Bronchial epithelial cell (primary cell): Measurements from ENCODE around the gene ANKRD18B. TPM values are rescaled to one million over a fixed set of nuclear protein-coding genes. Genes with fewer than 3 reads are reported as not detected.
"Not testable (repeated sequence)": the region's sequence is repeated elsewhere in the genome, so short reads cannot be mapped to it uniquely, and the experiment has no call there.

ENCODE experiments used
- DNase-seq: peaks from one replicate; pipeline ENCODE4 v3.0.0-alpha.2; 2010; ENCODE audit warnings: low read depth
- FAIRE-seq: peaks from 2 replicates; lab custom pipeline; 2011; peaks lifted over from hg19 to GRCh38; lab: Jason Lieb, UNC
- H3K27me3 ChIP-seq: 2 replicates; pipeline ENCODE4 v1.5.1; 2011; ENCODE audit warnings: low read length; ENCODE audit not compliant: control insufficient read depth, insufficient read depth
- H3K36me3 ChIP-seq: 2 replicates; pipeline ENCODE4 v1.5.1; 2011; ENCODE audit warnings: low read length; ENCODE audit not compliant: control insufficient read depth, insufficient read depth
- H3K4me3 ChIP-seq: 2 replicates; pipeline ENCODE4 v1.5.1; 2011; ENCODE audit warnings: mild to moderate bottlenecking, low read depth, low read length, control low read depth
- total RNA-seq: library from RNA; depleted of rRNA; stranded (reverse); fragments of >200 nt; gene quantifications from 2 replicates; pipeline ENCODE4 v1.2.1, GENCODE V29; 2014

The ANKRD18B gene
- total RNA-seq, 1 donor from 2014 or later: 5.8 TPM

DNA sequence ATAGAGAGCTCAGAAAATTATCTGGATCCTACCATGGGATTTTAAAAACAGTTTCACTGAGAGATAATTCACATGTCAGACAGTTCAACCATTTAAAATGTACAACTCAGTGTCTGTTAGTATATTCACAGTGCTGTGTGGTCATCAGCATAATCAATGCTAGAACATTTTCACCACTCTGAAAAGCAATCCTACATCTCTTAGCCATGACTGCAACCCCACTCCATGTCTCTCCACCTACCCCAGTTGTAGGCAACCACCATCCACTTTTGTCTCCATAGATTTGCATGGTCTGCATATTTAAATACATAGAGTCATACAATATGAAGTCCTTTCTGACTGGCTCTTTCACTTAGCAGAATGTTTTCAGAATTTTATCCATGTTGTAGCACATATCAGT, 27.1 kb downstream of the ANKRD18B start:
- FAIRE-seq: peak; percentile 36
- H3K27me3 ChIP-seq, H3K4me3 ChIP-seq, DNase-seq, H3K36me3 ChIP-seq: not testable (repeated sequence)

DNA sequence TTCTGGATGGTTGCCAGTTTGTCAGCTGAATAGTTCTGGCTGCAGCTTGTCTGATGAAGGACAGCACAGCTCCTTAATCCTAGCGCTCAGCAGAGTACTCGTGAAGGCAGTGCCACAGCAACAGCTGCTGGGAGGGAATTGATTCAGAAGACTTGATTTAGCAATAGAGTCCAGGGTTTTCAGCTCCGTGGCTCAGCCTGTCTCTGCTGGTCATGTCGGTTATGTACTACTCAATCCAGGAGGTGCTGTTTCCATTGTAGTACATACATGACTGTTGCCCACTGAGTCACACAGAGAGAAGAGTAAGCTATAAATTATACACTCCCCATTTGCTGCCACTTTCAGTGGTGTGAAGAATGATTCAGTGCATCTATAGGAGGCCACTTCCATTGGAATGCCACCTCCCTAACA, 28.3 kb downstream of the ANKRD18B start:
- FAIRE-seq (peak; percentile 100), DNase-seq (peak; percentile 65)
- H3K27me3 ChIP-seq, H3K4me3 ChIP-seq, H3K36me3 ChIP-seq: not testable (repeated sequence)

DNA sequence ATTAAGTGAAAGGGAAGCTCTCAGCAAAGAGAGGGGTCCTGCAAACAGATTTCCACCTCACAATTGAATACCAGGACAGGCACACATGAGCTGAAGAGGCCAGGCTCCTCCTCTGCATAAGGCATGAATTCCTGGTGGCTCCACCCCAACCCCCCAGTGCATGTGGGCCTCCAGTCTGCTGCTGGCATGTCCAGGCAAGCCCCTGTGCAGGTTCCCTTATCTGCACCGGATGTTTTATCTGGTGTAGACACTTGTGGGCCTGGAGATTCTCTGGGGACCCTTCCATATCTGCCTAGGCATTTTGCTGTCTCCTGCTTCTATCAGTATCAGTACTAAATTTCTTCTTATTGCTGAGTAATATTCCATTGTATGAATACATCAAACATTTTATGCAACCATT, 36.2 kb downstream of the ANKRD18B start:
- H3K27me3 ChIP-seq, H3K4me3 ChIP-seq, FAIRE-seq, H3K36me3 ChIP-seq: not testable (repeated sequence)
- DNase-seq: peak; percentile 53

DNA sequence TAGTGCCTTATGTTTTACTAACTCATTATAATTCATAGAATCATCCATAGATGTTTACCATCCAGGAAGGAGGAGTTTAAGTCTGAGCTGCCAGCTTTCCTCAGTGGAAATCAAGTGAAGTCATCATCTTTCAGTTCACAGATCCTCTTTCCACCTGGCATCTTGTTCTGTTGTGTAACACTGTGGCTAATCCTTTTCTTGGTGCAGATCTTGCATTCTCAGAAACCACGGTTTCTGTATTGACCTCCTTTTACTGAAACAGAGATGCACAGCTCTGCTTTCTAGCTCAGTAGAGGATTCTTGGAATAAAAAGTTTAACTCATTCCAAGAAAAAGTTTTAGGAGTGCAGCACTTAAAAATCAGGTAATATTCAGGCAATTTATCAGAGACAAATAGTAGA, 38.1 kb downstream of the ANKRD18B start:
- not testable (repeated sequence) for DNase-seq, H3K36me3 ChIP-seq, H3K4me3 ChIP-seq, H3K27me3 ChIP-seq, FAIRE-seq

DNA sequence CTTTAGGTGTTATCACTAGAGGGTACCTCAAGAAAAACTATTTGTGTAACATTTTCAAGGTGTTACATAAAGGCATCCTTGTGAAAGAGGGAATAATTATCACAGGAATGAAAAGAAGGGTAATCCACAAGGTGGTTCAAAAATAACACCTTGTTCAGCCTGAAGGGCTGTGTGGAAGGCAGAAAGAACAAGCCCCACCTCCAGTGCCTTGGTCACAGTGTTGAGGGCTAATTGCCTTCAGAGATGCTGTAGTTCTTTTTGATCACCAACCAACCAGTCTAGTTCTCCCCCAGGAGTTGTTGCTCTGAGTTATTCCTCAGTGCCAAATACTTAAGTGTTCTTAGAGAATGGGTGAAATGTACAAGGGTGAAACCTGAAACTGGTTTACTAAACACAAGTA, 43.7 kb downstream of the ANKRD18B start:
- not testable (repeated sequence) for H3K36me3 ChIP-seq, H3K4me3 ChIP-seq, DNase-seq, FAIRE-seq, H3K27me3 ChIP-seq

DNA sequence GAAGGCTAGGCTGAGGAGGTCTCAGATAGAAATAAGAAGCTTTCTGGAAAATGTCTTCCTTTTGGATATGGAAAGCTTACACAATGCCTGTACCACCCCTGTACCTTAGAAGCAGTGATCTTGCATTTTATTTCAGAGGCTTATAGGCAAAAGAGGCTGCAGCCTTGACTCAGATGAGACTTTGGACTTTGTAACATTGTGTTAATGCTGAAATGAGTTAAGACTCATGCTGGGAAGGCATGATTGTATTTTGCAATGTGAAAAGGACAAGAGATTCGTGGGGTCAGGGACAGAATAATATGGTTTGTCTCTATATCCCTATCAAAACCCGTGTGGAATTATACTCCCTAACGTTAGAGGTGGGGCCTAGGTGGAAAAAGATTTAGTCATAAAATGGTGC, 53.7 kb downstream of the ANKRD18B start:
- DNase-seq, H3K27me3 ChIP-seq, H3K4me3 ChIP-seq, FAIRE-seq, H3K36me3 ChIP-seq: not testable (repeated sequence)

DNA sequence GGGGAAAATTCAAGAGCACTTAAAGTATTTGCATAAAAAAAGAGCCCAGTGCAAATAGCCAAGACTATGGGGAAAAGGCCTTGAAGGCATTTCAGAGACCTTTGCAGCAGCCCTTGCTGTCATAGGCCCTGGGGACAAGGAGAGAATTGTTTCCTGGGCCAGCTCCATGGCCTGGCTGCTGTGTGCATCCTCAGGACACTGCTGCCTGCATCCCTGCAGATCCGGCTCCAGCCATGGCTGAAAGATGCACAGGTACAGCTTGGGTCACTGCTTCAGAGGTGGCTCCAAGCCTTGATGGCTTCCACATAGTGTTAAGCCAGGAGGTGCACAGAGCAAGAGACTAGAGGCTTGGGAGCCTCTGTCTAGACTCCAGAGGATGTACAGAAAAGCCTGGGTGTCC, 55.9 kb downstream of the ANKRD18B start:
- not testable (repeated sequence) for H3K36me3 ChIP-seq, H3K27me3 ChIP-seq, FAIRE-seq, DNase-seq, H3K4me3 ChIP-seq

DNA sequence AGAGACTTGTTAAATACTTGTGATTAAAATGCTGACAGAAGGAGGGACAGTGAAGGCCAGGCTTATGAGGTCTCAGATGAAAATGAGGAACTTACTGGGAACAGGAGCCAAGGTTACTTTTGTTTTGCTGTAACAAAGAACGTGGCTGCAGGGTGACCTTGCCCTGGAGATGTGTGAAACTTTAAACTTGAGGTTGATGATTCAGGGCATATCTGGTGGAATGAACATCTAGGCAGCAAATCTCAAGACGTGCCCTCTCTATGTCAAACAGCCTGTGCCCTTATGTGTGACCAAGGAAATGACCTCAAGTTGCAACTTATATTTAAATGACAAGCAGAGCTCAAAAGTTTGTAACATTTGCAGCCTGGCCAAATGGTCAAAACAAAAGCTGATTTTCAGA, 58.6 kb downstream of the ANKRD18B start:
- not testable (repeated sequence) for DNase-seq, H3K36me3 ChIP-seq, FAIRE-seq, H3K4me3 ChIP-seq, H3K27me3 ChIP-seq

DNA sequence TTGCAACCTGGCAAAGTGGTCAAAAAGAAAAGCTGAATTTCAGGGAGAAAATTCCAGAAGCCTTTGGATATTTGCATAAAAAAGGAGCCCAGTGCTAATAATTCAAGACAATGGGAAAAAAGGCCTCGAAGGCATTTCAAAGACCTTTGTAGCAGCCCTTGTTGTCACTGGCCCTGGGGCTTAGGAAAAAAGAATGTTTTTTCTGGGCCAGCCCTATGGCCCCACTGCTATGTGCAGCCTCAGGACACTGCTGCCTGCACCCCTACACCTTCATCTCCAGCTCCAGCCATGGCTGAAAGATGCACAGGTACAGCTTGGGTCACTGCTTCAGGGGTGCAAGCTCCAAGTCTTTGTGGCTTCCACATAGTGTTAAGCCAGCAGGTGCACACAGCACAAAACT, 62.1 kb downstream of the ANKRD18B start:
- DNase-seq, H3K27me3 ChIP-seq, FAIRE-seq, H3K4me3 ChIP-seq, H3K36me3 ChIP-seq: not testable (repeated sequence)

DNA sequence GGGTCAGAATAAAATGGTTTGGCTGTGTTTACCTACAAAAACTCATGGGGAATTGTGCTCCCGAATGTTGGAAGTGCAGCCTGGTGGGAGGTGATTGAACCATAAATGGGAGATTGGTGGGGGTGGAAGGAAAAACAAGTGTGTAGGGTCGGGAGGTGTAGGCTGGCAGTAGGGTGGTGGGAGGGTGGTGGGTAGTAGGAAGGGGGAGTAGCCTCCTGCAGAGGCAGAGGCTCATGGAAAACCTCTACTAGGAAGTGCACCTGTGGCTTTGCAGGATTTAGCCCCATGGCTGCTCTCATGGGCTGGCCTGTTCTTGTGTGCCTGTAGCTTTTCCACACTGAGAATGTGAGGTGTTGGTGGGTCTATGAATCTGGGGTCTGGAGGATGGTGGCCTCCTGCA, 63.7 kb downstream of the ANKRD18B start:
- H3K27me3 ChIP-seq, H3K36me3 ChIP-seq, H3K4me3 ChIP-seq, FAIRE-seq, DNase-seq: not testable (repeated sequence)

DNA sequence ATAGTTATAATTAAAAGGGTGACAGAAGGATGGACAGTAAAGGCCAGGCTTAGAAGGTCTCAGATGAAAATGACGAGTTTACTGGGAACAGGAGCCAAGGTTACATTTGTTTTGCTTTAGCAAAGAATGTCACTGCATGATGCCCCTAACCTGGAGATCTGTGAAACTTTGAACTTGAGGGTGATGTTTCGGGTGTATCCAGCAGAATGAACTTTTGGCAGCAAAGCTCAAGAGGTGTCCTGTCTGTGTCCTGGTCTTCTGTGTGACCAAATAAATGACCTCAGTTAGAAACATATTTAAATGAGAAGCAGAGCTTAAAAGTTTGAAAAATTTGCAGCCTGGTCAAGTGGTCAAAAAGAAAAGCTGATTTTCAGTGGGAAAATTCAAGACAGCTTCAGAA, 64.8 kb downstream of the ANKRD18B start:
- DNase-seq, H3K27me3 ChIP-seq, FAIRE-seq, H3K4me3 ChIP-seq, H3K36me3 ChIP-seq: not testable (repeated sequence)

DNA sequence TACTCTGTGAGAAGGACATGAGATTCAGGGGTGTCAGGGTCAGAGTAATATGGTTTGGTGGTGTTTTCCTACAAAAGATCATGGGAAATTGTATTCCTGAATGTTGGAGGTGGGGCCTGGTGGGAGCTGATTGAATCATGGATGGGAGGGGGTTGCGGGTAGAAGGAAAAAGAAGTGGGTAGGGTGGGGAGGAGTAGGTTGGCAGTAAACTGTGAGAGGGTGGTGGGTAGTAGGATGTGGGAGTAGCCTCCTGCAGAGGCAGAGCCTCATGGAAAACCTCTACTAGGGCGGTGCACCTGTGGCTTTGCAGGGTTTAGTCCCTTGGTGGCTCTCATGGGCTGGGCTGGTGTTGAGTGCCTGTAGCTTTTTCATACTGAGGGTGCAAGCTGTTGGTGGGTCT, 66.8 kb downstream of the ANKRD18B start:
- DNase-seq, H3K36me3 ChIP-seq, FAIRE-seq, H3K4me3 ChIP-seq, H3K27me3 ChIP-seq: not testable (repeated sequence)

DNA sequence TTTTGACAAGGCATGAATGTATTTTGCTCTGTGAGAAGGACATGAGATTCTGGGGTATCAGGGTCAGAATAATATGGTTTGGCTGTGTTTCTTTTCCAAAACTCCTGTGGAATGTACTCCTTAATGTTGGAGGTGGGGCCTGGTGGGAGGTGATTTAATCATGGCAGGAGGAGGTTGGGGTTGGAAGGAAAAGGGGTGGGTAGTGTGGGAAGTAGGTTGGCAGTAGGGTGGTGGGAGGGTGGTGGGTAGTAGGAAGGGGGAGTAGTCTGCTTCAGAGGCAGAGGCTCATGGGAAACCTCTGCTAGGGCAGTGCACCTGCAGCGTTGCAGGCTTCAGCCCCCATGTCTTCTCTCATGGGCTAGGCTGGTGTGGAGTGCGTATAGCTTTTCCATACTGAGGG, 72.9 kb downstream of the ANKRD18B start:
- FAIRE-seq: not testable (repeated sequence)

DNA sequence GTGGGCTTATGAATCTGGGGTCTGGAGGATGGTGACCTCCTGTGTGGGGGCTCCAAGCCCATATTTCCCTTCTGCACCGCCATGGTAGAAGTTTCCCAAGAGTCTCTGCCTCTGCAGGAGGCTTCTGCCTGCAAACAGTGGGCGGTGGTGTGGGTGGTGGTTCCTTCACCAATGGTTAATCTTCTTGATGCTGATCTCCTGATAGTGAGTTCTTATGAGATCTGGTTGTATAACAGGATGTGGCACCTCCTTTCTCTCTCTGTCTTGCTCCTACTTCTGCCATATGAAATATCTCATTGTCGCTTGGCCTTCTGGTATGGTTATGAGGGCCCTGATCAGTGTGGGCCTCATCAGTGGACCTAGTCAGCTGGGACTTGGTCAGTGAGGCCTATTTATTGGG, 73.3 kb downstream of the ANKRD18B start:
- H3K4me3 ChIP-seq, H3K36me3 ChIP-seq, H3K27me3 ChIP-seq, DNase-seq: not testable (repeated sequence)
- peak; percentile 94 for FAIRE-seq

More for the DNA sequence above, 72.9 kb downstream of the ANKRD18B start:
- not testable (repeated sequence) for H3K36me3 ChIP-seq, DNase-seq, H3K27me3 ChIP-seq, H3K4me3 ChIP-seq

DNA sequence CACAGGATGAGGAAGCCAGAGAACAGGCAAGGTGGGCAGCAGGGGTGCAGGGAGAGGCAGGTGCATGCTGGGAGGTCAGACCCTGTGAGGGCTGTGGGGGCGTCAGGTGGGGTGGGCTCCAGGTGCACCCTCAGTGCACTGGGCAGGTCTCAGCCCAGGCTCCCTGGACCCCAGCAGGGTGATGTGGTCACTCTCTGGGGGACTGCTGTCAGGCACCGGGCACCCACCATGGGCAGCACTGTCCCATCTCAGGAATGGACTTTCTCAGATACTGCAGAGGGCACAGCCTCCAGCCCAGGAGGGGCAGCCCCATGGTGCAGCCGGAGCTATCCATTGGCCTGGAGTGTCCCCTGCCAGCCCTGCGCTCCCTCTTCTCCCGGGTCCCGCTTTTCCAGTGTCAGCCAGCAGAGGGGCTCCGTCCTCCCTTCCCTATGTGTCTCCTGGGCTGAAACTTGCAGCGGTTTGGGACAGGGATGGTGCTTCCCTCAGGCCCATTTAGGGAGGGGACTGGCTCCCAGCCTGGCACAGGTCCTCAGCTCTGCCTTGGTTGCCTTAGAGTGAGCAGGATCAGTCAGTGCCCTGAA, 74.8 kb downstream of the ANKRD18B start:
- H3K27me3 ChIP-seq, H3K36me3 ChIP-seq, DNase-seq, FAIRE-seq, H3K4me3 ChIP-seq: not testable (repeated sequence)
